K562 (cell line): ENCODE data around the gene USP32. TPM values are rescaled to one million over a fixed set of nuclear protein-coding genes. Genes with fewer than 3 reads are reported as not detected.

Source experiments
- ATF3 ChIP-seq, 2 experiments: fragments of 450-650 bp in 1 of 2; sonication (generic) in 1 of 2; formaldehyde crosslinking in 1 of 2; IDR thresholded peaks in 1 of 2; conservative IDR thresholded peaks in 1 of 2; 2 replicates each; pipeline versions ENCODE4 v1.6.1 to v1.8.1; 2016 to 2023; ENCODE audit warnings: mild to moderate bottlenecking in 2 of 2, moderate library complexity in 2 of 2, inconsistent platforms in 1 of 2, missing genetic modification reagents in 1 of 2
- CREM ChIP-seq: IDR thresholded peaks from 2 replicates; pipeline ENCODE4 v1.6.1; 2014; ENCODE audit warnings: antibody characterized with exemption, low read depth
- KLF10 ChIP-seq: fragments of 250-450 bp; sonication (Bioruptor Pico); IDR thresholded peaks from 2 replicates; pipeline ENCODE4 v1.6.1; 2021; ENCODE audit warnings: matching md5 sums
- RNF2 ChIP-seq: sonication (generic); IDR thresholded peaks from 2 replicates; pipeline ENCODE4 v1.6.1; 2016
- RREB1 ChIP-seq: fragments of 250-450 bp; sonication (Bioruptor Pico); IDR thresholded peaks from 2 replicates; pipeline ENCODE4 v1.4.0; 2020
- SAP30 ChIP-seq: fragments of 200-600 bp; sonication (generic); IDR thresholded peaks from 2 replicates; pipeline ENCODE4 v1.6.1; 2012; ENCODE audit warnings: borderline replicate concordance, low read depth, mild to moderate bottlenecking, moderate library complexity, low read length, control low read depth, inconsistent platforms; ENCODE audit not compliant: insufficient read depth, poor library complexity, severe bottlenecking
- SREBF2 ChIP-seq: sonication (generic); formaldehyde crosslinking; IDR thresholded peaks from 2 replicates; pipeline ENCODE4 v1.4.0; 2020; ENCODE audit warnings: mild to moderate bottlenecking, missing genetic modification reagents
- TEAD4 ChIP-seq, 2 experiments: sonication (generic) in 1 of 2; formaldehyde crosslinking in 1 of 2; IDR thresholded peaks; 2 replicates each; pipeline versions ENCODE4 v1.6.1 to v1.8.0; 2012 to 2022; ENCODE audit warnings: borderline replicate concordance in 1 of 2, inconsistent platforms in 1 of 2, low read length in 1 of 2, mild to moderate bottlenecking in 1 of 2, missing genetic modification reagents in 1 of 2
- ZNF121 ChIP-seq: sonication (generic); formaldehyde crosslinking; conservative IDR thresholded peaks from 2 replicates; pipeline ENCODE4 v1.8.0; 2022; ENCODE audit warnings: missing genetic modification reagents
- ZNF311 ChIP-seq: fragments of 250-450 bp; sonication (Bioruptor Pico); IDR thresholded peaks from 2 replicates; pipeline ENCODE4 v1.4.0; 2020; ENCODE audit warnings: mild to moderate bottlenecking, moderate library complexity
- ZNF507 ChIP-seq: conservative IDR thresholded peaks from 2 replicates; pipeline ENCODE4 v1.6.1; 2017; ENCODE audit warnings: missing genetic modification characterization, missing compliant biosample characterization
- ZNF695 ChIP-seq: fragments of 450-650 bp; formaldehyde crosslinking; IDR thresholded peaks from 2 replicates; pipeline ENCODE4 v1.4.0; 2020; ENCODE audit warnings: mild to moderate bottlenecking, moderate library complexity
- polyA plus RNA-seq, 8 experiments: library from polyadenylated mRNA; depleted of rRNA in 4 of 8; stranded (reverse) in 5 of 8; unstranded in 3 of 8; fragments of >200 nt; fragmentation: Nextera tagmentation in 2 of 8; fragmentation: Illumina TruSeq in 1 of 8; extraction: Ambion mirVana in 2 of 8; extraction: Trizol in 1 of 8; gene quantifications; 2 replicates each; pipeline versions ENCODE4 v1.2.1 to v1.2.3, GENCODE V29; 2011 to 2014; ENCODE audit warnings: inconsistent platforms in 1 of 8, missing spikeins in 1 of 8
- total RNA-seq, 7 experiments: library from RNA; depleted of rRNA in 6 of 7; stranded (reverse); fragments of >200 nt in 6 of 7; fragmentation: Illumina TruSeq in 2 of 7; extraction: Trizol in 2 of 7; gene quantifications; 2 replicates each; pipeline versions ENCODE4 v1.2.1 to v1.2.3, GENCODE V29; 2011 to 2021; ENCODE audit warnings: low replicate concordance in 1 of 7

The USP32 gene
- total and polyA plus RNA-seq, 9 of the 15 experiments (the other 6 are each of a cell fraction or from before 2014, with no cell fraction given), result 18.0 to 69.3 (median 47.1) TPM

GRCh38 chr17:60392845-60393702, 1.1 kb upstream of the USP32 start (continued):
- TF ChIP-seq RREB1 (no peak), ZNF121 (CRISPR knock-in tag) (no peak), CREM (no peak), ZNF507 (tag) (no peak), KLF10 (CRISPR knock-in tag) (peak; percentile 41; the same call in 1 of the 2 replicates), SAP30 (no peak), TEAD4 (IDR thresholded peaks at IDR 0.05; ENCODE audit: low read length) (0 out of 2 replicates have a peak, but pooled peaks have one; percentile 38), TEAD4 (CRISPR knock-in tag; IDR thresholded peaks at IDR 0.05; ENCODE audit: borderline replicate concordance) (0 out of 2 replicates have a peak, but pooled peaks have one; percentile 42), ZNF695 (CRISPR knock-in tag) (no peak), SREBF2 (CRISPR knock-in tag) (peak; percentile 10; the same call in 1 of the 2 replicates), ZNF311 (no peak), ATF3 (IDR thresholded peaks at IDR 0.05) (no peak), ATF3 (CRISPR knock-in tag; conservative IDR thresholded peaks at IDR 0.05) (no peak), RNF2 (no peak)
